Measurements from ENCODE around the gene SCGN. TPM values are rescaled to one million over a fixed set of nuclear protein-coding genes. Genes with fewer than 3 reads are reported as not detected.

The SCGN gene
- total and polyA plus RNA-seq, 2 of the 13 experiments (the other 11 are each of a cell fraction or from before 2014, with no cell fraction given), result 2.9 to 29.0 TPM

DNA sequence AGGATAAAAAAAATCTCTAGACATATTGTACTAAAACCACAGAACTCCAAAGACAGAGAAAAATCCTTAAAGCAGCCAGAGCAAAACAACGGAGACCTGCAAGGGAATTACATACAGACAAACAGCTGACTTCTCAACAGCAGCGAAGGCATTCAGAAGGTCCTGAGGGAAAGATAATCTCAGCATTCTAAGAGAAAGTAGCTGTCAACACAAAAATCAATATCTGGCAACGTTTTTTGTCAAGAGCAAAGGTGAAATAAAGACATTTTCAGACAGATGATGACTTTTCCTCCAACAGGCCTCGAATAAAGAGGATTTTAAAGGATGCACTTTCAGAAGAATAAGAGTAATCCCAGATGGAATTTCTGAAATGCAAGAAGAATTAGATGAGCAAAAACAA, 6.1 kb upstream of the SCGN start (continued):
- TF ChIP-seq MLLT10 (CRISPR knock-in tag; IDR thresholded peaks at IDR 0.05) (no peak), MEIS2 (CRISPR knock-in tag; IDR thresholded peaks at IDR 0.05) (no peak), ZNF264 (CRISPR knock-in tag; IDR thresholded peaks at IDR 0.05) (no peak), SOX5 (CRISPR knock-in tag; IDR thresholded peaks at IDR 0.05; ENCODE audit: borderline replicate concordance) (peak; percentile 46; the same call in 1 of the 2 replicates), ZNF766 (CRISPR knock-in tag; IDR thresholded peaks at IDR 0.05; ENCODE audit: borderline replicate concordance) (no peak), ZNF530 (CRISPR knock-in tag; IDR thresholded peaks at IDR 0.05; ENCODE audit: low read depth) (no peak), EP300 (IDR thresholded peaks at IDR 0.05; ENCODE audit: low read depth in 2 of 2, low read length in 2 of 2) (peak in 1 of 2 experiments; percentile 70; a peak in 1 of 4 replicates), EP300 (CRISPR knock-in tag; IDR thresholded peaks at IDR 0.05; ENCODE audit: borderline replicate concordance) (no peak), MIXL1 (CRISPR knock-in tag; IDR thresholded peaks at IDR 0.05) (peak; percentile 59; the same call in 1 of the 2 replicates), AHDC1 (CRISPR knock-in tag; IDR thresholded peaks at IDR 0.05; ENCODE audit: borderline replicate concordance) (peak; percentile 75), SOX13 (IDR thresholded peaks at IDR 0.05) (no peak), SOX13 (CRISPR knock-in tag; conservative IDR thresholded peaks at IDR 0.05 in 1 of 2, IDR thresholded peaks at IDR 0.05 in 1 of 2) (peak in 1 of 2 experiments; percentile 45; a peak in 2 of 4 replicates), ZNF253 (CRISPR knock-in tag; IDR thresholded peaks at IDR 0.05; ENCODE audit: borderline replicate concordance) (no peak), MTF1 (CRISPR knock-in tag; IDR thresholded peaks at IDR 0.05) (no peak), SAP130 (CRISPR knock-in tag; IDR thresholded peaks at IDR 0.05; ENCODE audit: low read depth) (peak; percentile 26; the same call in 1 of the 2 replicates), SIN3B (IDR thresholded peaks at IDR 0.05; ENCODE audit: low read length) (no peak), ZNF205 (CRISPR knock-in tag; IDR thresholded peaks at IDR 0.05) (0 out of 2 replicates have a peak, but pooled peaks have one; percentile 34), NR2F1 (CRISPR knock-in tag; IDR thresholded peaks at IDR 0.05) (no peak), NPAS2 (CRISPR knock-in tag; IDR thresholded peaks at IDR 0.05; ENCODE audit: borderline replicate concordance) (no peak), ZKSCAN8 (CRISPR knock-in tag; IDR thresholded peaks at IDR 0.05; ENCODE audit: borderline replicate concordance) (peak; percentile 66; the same call in 1 of the 2 replicates), HNF4A (CRISPR knock-in tag; IDR thresholded peaks at IDR 0.05) (peak; percentile 80)
- TF ChIP-seq, protein P1, sequence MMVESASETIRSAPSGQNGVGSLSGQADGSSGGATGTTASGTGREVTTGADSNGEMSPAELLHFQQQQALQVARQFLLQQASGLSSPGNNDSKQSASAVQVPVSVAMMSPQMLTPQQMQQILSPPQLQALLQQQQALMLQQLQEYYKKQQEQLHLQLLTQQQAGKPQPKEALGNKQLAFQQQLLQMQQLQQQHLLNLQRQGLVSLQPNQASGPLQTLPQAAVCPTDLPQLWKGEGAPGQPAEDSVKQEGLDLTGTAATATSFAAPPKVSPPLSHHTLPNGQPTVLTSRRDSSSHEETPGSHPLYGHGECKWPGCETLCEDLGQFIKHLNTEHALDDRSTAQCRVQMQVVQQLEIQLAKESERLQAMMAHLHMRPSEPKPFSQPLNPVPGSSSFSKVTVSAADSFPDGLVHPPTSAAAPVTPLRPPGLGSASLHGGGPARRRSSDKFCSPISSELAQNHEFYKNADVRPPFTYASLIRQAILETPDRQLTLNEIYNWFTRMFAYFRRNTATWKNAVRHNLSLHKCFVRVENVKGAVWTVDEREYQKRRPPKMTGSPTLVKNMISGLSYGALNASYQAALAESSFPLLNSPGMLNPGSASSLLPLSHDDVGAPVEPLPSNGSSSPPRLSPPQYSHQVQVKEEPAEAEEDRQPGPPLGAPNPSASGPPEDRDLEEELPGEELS (CRISPR knock-in tag; IDR thresholded peaks at IDR 0.05), result peak; percentile 70
- TF ChIP-seq, protein P2, sequence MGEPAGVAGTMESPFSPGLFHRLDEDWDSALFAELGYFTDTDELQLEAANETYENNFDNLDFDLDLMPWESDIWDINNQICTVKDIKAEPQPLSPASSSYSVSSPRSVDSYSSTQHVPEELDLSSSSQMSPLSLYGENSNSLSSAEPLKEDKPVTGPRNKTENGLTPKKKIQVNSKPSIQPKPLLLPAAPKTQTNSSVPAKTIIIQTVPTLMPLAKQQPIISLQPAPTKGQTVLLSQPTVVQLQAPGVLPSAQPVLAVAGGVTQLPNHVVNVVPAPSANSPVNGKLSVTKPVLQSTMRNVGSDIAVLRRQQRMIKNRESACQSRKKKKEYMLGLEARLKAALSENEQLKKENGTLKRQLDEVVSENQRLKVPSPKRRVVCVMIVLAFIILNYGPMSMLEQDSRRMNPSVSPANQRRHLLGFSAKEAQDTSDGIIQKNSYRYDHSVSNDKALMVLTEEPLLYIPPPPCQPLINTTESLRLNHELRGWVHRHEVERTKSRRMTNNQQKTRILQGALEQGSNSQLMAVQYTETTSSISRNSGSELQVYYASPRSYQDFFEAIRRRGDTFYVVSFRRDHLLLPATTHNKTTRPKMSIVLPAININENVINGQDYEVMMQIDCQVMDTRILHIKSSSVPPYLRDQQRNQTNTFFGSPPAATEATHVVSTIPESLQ (CRISPR knock-in tag; conservative IDR thresholded peaks at IDR 0.05), result no peak
